ENCODE measurements around the gene C20orf204. TPM values are rescaled to one million over a fixed set of nuclear protein-coding genes. Genes with fewer than 3 reads are reported as not detected.

Gene C20orf204
- total RNA-seq, 2 experiments from 2014 or later = 2.1 to 2.5 TPM

GRCh38 chr20:64055893-64056638 is 20.1 kb downstream of the C20orf204 start:
- Mint-ChIP-seq H3K4me3 (no peak overlapping the region), H3K27ac (no peak overlapping the region), H3K36me3 (no peaks in the 10 kb centered on the region), H3K27me3 (peaks cover 21% of the 10 kb centered on the region), H3K4me1 (peaks cover 9% of the 10 kb centered on the region), H3K9me3 (no peaks in the 10 kb centered on the region)
- DNase-seq = no peak

GRCh38 chr20:64056639-64056888 is 20.6 kb downstream of the C20orf204 start:
- no peak overlapping the region for H3K27ac Mint-ChIP-seq
- H3K27me3 Mint-ChIP-seq = peaks cover 18% of the 10 kb centered on the region
- no peaks in the 10 kb centered on the region for H3K36me3 Mint-ChIP-seq
- DNase-seq = no peak
- H3K4me3 Mint-ChIP-seq = no peak overlapping the region
- H3K4me1 Mint-ChIP-seq = peaks cover 9% of the 10 kb centered on the region
- no peaks in the 10 kb centered on the region for H3K9me3 Mint-ChIP-seq

- Mint-ChIP-seq H3K36me3 (no peaks in the 10 kb centered on the region), H3K27ac (peak overlapping the region; percentile 63), H3K27me3 (peaks cover 13% of the 10 kb centered on the region), H3K4me1 (peaks cover 11% of the 10 kb centered on the region), H3K9me3 (no peaks in the 10 kb centered on the region), H3K4me3 (peak overlapping the region; percentile 77)
- peak; percentile 44 for DNase-seq
These were observed 21.1 kb downstream of the C20orf204 start for GRCh38 chr20:64056889-64057627.

- DNase-seq = peak; percentile 83
- Mint-ChIP-seq H3K27ac (peak overlapping the region; percentile 63), H3K4me1 (peaks cover 14% of the 10 kb centered on the region), H3K4me3 (peak overlapping the region; percentile 77), H3K9me3 (no peaks in the 10 kb centered on the region), H3K36me3 (no peaks in the 10 kb centered on the region), H3K27me3 (peaks cover 9% of the 10 kb centered on the region)
These were observed 21.9 kb downstream of the C20orf204 start for GRCh38 chr20:64057628-64058498.

GRCh38 chr20:64058536-64058935 is 22.6 kb downstream of the C20orf204 start:
- no peak for DNase-seq
- H3K27me3 Mint-ChIP-seq = peaks cover 3% of the 10 kb centered on the region
- peaks cover 14% of the 10 kb centered on the region for H3K4me1 Mint-ChIP-seq
- H3K27ac Mint-ChIP-seq = peak overlapping the region; percentile 58
- peak overlapping the region; percentile 77 for H3K4me3 Mint-ChIP-seq
- H3K9me3 Mint-ChIP-seq = no peaks in the 10 kb centered on the region
- no peaks in the 10 kb centered on the region for H3K36me3 Mint-ChIP-seq

- no peaks in the 10 kb centered on the region for H3K27me3 Mint-ChIP-seq
- H3K4me3 Mint-ChIP-seq = peak overlapping the region; percentile 91
- no peaks in the 10 kb centered on the region for H3K9me3 Mint-ChIP-seq
- no peak for DNase-seq
- H3K4me1 Mint-ChIP-seq = peaks cover 39% of the 10 kb centered on the region
- no peak overlapping the region for H3K27ac Mint-ChIP-seq
- no peaks in the 10 kb centered on the region for H3K36me3 Mint-ChIP-seq
These were observed 26.3 kb downstream of the C20orf204 start for GRCh38 chr20:64062276-64062595.

- peaks cover 37% of the 10 kb centered on the region for H3K4me1 Mint-ChIP-seq
- peak within 1 kb of the TSS; percentile 91 for H3K4me3 Mint-ChIP-seq
- peak; percentile 95 for DNase-seq
- H3K36me3 Mint-ChIP-seq = no peaks in the 10 kb centered on the region
- no peaks in the 10 kb centered on the region for H3K27me3 Mint-ChIP-seq
- H3K9me3 Mint-ChIP-seq = no peaks in the 10 kb centered on the region
- peak within 1 kb of the TSS; percentile 83 for H3K27ac Mint-ChIP-seq
These were observed 26.8 kb downstream of the C20orf204 start, which contains the start of gene TCEA2 for GRCh38 chr20:64062596-64063388. Gene TCEA2 (plus strand): TSS chr20:64063198. CDS start chr20:64063313, 115 bp downstream.

GRCh38 chr20:64063389-64064144 is 27.6 kb downstream of the C20orf204 start:
- peak overlapping the region; percentile 91 for H3K4me3 Mint-ChIP-seq
- H3K27me3 Mint-ChIP-seq = no peaks in the 10 kb centered on the region
- H3K9me3 Mint-ChIP-seq = no peaks in the 10 kb centered on the region
- peak; percentile 54 for DNase-seq
- H3K27ac Mint-ChIP-seq = peak overlapping the region; percentile 83
- H3K36me3 Mint-ChIP-seq = no peaks in the 10 kb centered on the region
- peaks cover 32% of the 10 kb centered on the region for H3K4me1 Mint-ChIP-seq

- H3K27me3 Mint-ChIP-seq = no peaks in the 10 kb centered on the region
- DNase-seq = no peak
- H3K27ac Mint-ChIP-seq = peak overlapping the region; percentile 83
- no peaks in the 10 kb centered on the region for H3K9me3 Mint-ChIP-seq
- H3K4me1 Mint-ChIP-seq = peaks cover 31% of the 10 kb centered on the region
- H3K4me3 Mint-ChIP-seq = peak overlapping the region; percentile 91
- no peaks in the 10 kb centered on the region for H3K36me3 Mint-ChIP-seq
These were observed 28.2 kb downstream of the C20orf204 start for GRCh38 chr20:64064145-64064698.

- no peaks in the 10 kb centered on the region for H3K27me3 Mint-ChIP-seq
These were observed 29.3 kb downstream of the C20orf204 start for GRCh38 chr20:64065062-64065973.

GRCh38 chr20:64065974-64066343 is 30.0 kb downstream of the C20orf204 start:
- peak; percentile 69 for DNase-seq
- peaks cover 31% of the 10 kb centered on the region for H3K4me1 Mint-ChIP-seq
- no peaks in the 10 kb centered on the region for H3K27me3 Mint-ChIP-seq
- no peaks in the 10 kb centered on the region for H3K9me3 Mint-ChIP-seq
- peak overlapping the region; percentile 23 for H3K27ac Mint-ChIP-seq
- H3K4me3 Mint-ChIP-seq = peak overlapping the region; percentile 11
- peaks cover 2% of the 10 kb centered on the region for H3K36me3 Mint-ChIP-seq

More at GRCh38 chr20:64065062-64065973, 29.3 kb downstream of the C20orf204 start:
- H3K4me3 Mint-ChIP-seq = peak overlapping the region; percentile 11
- no peak for DNase-seq
- peak overlapping the region; percentile 76 for H3K27ac Mint-ChIP-seq
- H3K9me3 Mint-ChIP-seq = no peaks in the 10 kb centered on the region
- H3K36me3 Mint-ChIP-seq = no peaks in the 10 kb centered on the region
- H3K4me1 Mint-ChIP-seq = peaks cover 31% of the 10 kb centered on the region

- no peak overlapping the region for H3K27ac Mint-ChIP-seq
- DNase-seq = no peak
- no peaks in the 10 kb centered on the region for H3K27me3 Mint-ChIP-seq
- H3K4me1 Mint-ChIP-seq = peaks cover 28% of the 10 kb centered on the region
- no peaks in the 10 kb centered on the region for H3K9me3 Mint-ChIP-seq
- no peak overlapping the region for H3K4me3 Mint-ChIP-seq
- peaks cover 2% of the 10 kb centered on the region for H3K36me3 Mint-ChIP-seq
These were observed 31.1 kb downstream of the C20orf204 start for GRCh38 chr20:64067005-64067632.

All from activated naive CD8-positive, alpha-beta T cell treated with anti-CD3 and anti-CD28 coated beads for 36 hours (primary cell).